Breast epithelium (tissue), 3 donors: ENCODE data around the gene MSN.
"Not testable (repeated sequence)": the region's sequence is repeated elsewhere in the genome, so short reads cannot be mapped to it uniquely, and the experiment has no call there.

Experiments
- CTCF ChIP-seq, 3 donors: fragments of 450-650 bp; IDR thresholded peaks; one replicate each; pipeline ENCODE4 v1.5.1; 2016 to 2017; ENCODE audit warnings: antibody characterized with exemption in 3 of 3, mild to moderate bottlenecking in 3 of 3, moderate library complexity in 3 of 3
- POLR2AphosphoS5 ChIP-seq, 3 donors: sonication (generic); formaldehyde crosslinking; IDR thresholded peaks; one replicate each; pipeline ENCODE4 v1.6.1; 2017; ENCODE audit warnings: antibody characterized with exemption in 3 of 3

- TF ChIP-seq POLR2AphosphoS5, CTCF (IDR thresholded peaks at IDR 0.05): not testable (repeated sequence)
Measured at GRCh38 chrX:65620096-65620705, 47.3 kb upstream of the MSN start.
